GM21360 (cell line): ENCODE data around the gene CNFN.
"Not testable (repeated sequence)": the region's sequence is repeated elsewhere in the genome, so short reads cannot be mapped to it uniquely, and the experiment has no call there.

ENCODE experiments used
- ATAC-seq: cut with Tn5 transposase; IDR thresholded peaks from one replicate; pipeline ENCODE4 v1.9.1; 2021; ENCODE audit warnings: mild to moderate bottlenecking, moderate library complexity; ENCODE audit not compliant: unreplicated experiment

CNFN gene

DNA sequence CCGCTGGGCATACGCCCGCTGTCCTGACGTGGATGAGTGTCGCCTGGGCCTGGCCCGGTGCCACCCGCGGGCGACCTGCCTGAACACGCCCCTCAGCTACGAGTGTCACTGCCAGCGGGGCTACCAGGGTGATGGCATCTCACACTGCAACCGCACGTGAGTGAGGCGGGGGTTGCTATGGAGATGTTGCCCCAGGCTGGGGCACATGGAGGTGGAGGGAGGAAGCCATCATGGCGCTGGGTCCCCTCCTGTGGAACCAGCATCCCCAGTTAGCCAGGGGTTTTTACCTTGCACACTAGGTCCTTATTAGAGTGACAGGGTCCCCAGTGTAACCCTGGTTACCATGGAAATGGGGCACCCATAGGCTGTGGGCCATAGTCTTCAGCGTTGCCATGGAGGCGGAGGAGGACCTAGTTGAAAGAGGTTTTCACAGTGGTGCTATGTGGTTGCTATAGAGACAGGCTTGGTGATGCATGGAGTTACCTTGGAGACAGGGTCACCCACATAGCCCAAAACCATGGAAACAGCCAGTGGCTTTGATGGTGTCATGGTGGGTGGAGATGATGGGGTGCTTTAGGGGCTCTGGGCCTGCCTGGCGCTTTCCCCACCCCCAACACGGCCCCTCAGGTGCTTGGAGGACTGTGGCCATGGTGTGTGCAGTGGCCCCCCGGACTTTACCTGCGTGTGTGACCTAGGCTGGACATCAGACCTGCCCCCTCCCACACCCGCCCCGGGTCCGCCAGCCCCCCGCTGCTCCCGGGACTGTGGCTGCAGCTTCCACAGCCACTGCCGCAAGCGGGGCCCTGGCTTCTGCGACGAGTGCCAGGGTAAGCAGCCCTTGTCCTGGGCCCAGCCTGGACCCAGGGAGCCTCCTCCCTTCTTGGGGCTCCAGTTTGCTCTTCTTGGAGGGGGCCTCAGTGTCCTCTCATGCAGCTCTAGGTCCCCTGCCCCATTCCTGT is 37.5 kb downstream of the CNFN start:
- ATAC-seq = no peak

DNA sequence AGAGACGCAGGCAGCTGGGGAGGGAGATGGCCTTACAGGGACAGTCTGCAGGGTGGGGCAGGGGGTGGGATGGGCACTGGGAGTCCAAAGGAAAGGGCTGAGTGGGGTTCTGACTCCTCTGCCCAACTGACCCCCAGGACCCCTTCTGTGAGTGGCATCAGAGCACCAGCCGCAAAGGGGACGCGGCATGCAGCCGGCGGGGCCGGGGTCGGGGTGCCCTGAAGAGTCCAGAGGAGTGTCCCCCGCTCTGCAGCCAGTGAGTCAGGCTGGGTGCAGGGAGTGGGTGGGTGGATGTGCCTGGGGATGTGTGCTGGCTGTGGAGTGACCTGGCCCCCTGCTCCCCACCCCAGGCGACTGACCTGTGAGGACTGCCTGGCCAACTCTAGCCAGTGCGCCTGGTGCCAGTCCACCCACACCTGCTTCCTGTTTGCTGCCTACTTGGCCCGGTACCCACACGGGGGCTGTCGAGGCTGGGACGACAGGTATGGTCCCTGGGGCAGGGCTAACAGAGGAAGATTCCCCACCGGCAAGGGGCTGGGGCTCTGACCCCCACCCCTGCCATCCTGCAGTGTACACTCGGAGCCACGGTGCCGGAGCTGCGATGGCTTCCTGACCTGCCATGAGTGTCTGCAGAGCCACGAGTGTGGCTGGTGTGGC is 38.9 kb downstream of the CNFN start:
- no peak for ATAC-seq

DNA sequence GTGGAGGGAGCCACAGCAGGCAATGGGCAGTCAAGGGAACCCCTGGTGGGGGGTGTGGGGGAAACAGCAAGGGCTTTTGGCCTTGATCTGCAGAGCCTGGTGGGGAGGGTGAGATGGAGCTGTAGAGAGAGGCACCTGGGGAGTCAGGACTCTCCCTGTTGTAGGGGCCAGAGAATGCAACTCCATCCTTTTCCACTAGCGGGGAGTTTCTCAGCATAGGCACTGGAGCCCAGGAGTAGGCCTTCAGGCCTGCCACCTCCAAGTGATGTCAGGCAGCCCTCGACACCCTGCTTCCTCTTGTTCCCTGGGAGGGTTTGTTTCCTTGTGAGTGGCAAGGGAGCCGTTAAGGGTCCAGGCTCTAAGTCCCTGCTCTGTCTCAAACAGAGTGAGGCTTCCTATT is 39.7 kb downstream of the CNFN start:
- ATAC-seq = no peak

DNA sequence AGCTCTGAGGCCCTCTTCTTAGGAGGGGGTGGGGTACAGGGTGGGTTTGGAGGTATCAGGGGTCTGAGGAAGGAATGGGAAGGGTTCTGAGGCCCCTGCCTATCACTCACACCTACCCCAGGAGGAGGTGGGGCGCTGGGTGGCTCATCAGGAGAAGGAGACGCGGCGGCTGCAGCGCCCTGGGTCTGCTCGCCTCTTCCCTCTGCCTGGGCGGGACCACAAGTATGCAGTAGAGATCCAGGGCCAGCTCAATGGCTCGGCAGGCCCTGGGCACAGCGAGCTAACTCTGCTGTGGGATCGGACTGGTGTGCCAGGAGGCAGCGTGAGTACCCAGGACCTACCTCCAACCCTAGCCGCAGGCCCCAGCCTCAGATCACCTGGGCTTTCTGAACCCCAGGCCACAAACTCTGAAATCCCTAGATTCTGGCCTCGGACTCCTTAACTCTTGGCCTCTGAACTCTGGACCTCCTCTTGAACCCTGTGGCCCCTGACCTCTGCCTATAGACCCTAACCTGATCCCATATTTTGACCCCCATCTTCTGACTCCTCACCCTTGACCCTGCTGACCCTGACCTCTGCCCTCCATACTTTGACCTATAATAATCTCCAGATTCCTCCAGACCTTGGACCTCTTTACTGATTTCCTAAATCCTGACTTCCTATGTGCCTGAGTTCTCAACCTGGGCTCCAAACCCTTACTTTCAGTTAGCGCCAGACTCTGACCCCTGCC is 40.6 kb downstream of the CNFN start:
- no peak for ATAC-seq

DNA sequence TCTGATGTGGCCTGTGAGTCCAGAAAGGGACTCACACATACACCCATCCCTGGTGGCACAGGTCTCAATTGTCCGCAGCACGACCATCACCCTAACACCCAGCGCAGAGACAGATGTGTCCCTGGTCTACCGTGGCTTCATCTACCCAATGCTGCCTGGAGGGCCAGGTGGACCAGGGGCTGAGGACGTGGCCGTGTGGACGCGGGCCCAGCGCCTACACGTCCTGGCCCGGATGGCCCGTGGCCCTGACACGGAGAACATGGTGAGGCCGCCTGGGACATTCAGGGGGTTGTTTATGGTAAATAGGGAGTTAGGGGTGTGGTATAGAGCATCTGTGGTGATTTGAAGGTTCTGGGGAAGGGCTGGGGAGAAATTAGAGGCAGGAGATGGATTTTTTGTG is 41.9 kb downstream of the CNFN start:
- no peak for ATAC-seq

DNA sequence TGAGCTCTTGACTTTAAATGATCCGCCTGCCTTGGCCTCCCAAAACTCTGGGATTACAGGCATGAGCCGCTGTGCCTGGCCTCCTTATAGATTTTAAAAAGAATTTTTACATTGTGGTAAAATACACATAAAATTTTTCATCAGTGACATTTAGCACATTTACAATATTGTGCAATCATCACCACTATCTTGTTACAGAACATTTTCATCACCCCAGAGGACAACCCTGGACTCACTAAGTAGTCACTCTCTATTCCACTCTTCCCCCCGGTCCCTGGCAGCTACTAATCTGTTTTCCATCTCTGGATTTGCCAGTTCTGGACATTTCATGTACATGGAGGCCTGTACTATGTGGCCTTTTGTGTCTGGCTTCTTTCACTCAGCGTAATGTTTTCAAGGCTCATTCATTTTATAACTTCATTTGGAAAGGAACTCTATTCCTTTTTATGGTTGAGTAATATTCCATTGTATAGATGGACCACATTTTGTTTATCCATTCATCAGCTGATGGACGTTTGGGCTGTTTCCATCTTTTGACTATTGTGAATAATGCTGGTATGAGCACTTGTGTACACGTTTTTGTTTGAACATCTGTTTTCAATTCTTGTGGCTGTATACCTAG is 44.8 kb downstream of the CNFN start:
- no peak for ATAC-seq

DNA sequence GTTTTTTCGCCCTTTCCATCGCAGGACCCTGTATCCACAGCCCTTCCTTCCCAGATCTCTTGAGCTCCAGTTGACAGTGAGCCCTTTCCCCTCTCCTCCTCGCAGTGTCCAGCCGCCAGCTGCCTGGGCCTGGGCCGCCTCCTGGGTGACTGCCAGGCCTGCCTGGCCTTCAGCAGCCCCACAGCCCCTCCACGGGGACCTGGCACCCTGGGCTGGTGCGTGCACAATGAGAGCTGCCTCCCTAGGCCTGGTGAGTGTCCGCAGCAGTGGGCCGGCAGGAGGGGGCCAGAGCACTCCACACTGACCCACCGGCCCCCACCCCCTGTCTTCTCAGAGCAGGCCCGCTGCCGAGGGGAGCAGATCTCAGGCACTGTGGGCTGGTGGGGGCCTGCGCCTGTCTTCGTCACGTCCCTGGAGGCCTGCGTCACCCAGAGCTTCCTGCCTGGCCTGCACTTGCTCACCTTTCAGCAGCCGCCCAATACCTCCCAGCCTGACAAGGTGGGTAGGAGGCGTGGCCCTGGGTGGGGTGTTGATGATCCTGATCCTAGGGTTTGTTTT is 45.7 kb downstream of the CNFN start:
- no peak for ATAC-seq

DNA sequence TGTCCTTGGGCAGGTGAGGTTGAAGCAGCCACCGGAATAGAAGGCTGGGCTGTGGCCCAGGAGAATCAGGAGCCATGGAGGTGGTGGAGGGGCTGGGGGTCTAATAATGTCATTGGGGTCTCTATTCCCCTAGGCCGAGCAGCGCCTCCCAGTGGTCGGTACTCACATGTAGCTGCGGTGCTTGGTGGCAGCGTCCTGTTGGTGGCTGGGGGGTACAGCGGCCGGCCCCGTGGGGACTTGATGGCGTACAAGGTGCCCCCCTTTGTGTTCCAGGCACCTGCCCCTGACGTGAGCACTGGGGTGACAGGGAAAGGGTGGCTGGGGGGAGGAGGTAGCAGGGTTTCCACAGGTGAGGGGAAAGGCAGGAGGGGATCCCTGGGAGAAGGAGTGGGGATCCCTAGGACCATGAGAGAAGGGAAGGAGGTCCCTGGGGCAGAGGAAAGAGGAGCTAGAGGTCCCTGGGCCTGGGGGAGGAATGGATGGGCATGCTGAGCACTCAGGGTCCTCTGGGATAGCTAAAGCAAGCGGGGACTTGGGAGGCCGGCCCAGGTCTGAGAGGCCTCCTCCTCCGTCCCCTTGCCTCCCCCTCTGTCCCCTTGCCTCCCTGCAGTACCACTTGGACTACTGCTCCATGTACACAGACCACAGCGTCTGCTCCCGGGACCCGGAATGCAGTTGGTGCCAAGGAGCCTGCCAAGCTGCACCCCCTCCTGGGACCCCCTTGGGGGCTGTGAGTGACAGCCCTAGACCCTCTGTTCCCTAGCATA is 46.6 kb downstream of the CNFN start:
- no peak for ATAC-seq

DNA sequence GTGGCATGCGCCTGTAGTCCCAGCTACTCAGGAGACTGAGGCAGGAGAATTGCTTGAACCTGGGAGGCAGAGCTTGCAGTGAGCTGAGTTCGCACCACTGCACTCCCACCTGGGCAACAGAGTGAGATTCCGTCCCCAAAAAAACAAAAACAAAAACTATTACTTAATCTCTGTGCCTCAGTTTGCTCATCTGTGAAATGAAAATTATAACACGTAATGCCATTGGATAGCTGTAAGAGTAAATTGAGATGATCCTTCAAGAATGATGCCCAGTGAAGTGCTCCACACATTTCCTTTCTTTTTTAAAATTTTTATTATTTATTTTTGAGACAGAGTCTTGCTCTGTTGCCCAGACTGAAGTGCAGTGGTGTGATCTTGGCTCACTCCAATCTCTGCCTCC is 50.2 kb downstream of the CNFN start:
- not testable (repeated sequence) for ATAC-seq

DNA sequence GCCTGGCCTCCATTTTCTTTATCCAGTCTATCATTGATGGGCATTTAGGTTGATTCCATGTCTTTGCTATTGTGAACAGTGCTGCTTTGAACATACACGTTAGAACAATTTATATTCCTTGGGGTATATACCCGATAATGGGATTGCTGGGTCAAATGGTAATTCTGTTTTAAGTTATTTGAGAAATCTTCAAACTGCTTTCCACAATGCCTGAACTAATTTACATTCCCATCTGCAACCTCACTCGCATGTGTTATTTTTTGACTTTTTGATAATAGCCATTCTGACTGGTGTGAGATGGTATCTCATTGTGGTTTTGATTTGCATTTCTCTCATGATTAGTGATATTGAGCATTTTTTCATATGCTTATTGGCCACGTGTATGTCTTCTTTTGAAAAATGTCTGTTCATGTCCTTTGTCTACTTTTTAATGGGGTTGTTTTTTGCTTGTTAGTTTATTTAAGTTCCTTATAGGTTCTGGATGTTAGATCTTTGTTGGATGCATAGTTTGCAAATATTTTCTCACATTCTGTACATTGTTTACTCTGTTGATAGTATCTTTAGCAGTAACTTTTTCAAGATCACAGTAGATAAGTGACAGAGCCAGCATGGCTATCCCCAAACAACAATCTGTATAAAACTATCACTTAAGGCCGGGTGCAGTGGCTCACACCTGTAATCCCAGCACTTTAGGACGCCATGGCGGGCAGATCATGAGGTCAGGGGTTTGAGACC is 50.8 kb downstream of the CNFN start:
- ATAC-seq = not testable (repeated sequence)
